HEK293 (cell line): ENCODE results near the gene TIMM21.

ENCODE experiments used
- CTCF ChIA-PET: fragments of 350-600 bp; formaldehyde crosslinking; extraction: SDS; loops from one replicate; lab custom pipeline; 2021; ENCODE audit warnings: antibody characterized with exemption; lab: Yijun Ruan, JAX
- POLR2A ChIA-PET: fragments of 300-600 bp; formaldehyde crosslinking; extraction: SDS; loops from one replicate; lab custom pipeline; 2020; ENCODE audit warnings: antibody characterized with exemption, inconsistent platforms; lab: Yijun Ruan, JAX
- H3K27ac ChIP-seq: fragments of 200-500 bp; sonication (Bioruptor generic); 2 replicates; pipeline ENCODE4 v1.5.1; 2014; ENCODE audit warnings: low read depth, low read length, control low read depth, inconsistent platforms; ENCODE audit errors: extremely low read depth
- H3K36me3 ChIP-seq, 2 experiments: fragments of 200-500 bp in 1 of 2; sonication (Bioruptor generic) in 1 of 2; 1 replicate in 1 of 2; 2 replicates in 1 of 2; pipeline ENCODE4 v1.5.1; 2014 to 2017; ENCODE audit warnings: inconsistent platforms in 2 of 2, low read length in 2 of 2; ENCODE audit not compliant: control insufficient read depth in 2 of 2, insufficient read depth in 1 of 2
- H3K4me1 ChIP-seq: fragments of 200-500 bp; sonication (Bioruptor generic); 2 replicates; pipeline ENCODE4 v1.5.1; 2014; ENCODE audit warnings: mild to moderate bottlenecking, low read length, inconsistent platforms; ENCODE audit not compliant: control insufficient read depth, insufficient read depth
- H3K4me3 ChIP-seq: 2 replicates; pipeline ENCODE4 v1.5.1; 2011; ENCODE audit warnings: low read depth, mild to moderate bottlenecking, control low read depth, low read length, moderate library complexity
- H3K9me3 ChIP-seq: fragments of 200-500 bp; sonication (Bioruptor generic); 2 replicates; pipeline ENCODE4 v1.5.1; 2014; ENCODE audit warnings: low read depth, low read length, inconsistent platforms; ENCODE audit not compliant: control insufficient read depth, insufficient read depth
- GLI4 ChIP-seq: fragments of 450-650 bp; formaldehyde crosslinking; IDR thresholded peaks from 2 replicates; pipeline ENCODE4 v1.5.1; 2016; ENCODE audit warnings: missing biosample characterization, missing genetic modification characterization
- PATZ1 ChIP-seq: fragments of 450-650 bp; formaldehyde crosslinking; IDR thresholded peaks from 2 replicates; pipeline ENCODE4 v1.5.1; 2016; ENCODE audit warnings: missing biosample characterization, missing genetic modification characterization
- YY2 ChIP-seq: fragments of 450-650 bp; formaldehyde crosslinking; IDR thresholded peaks from 2 replicates; pipeline ENCODE4 v1.5.1; 2016; ENCODE audit warnings: missing biosample characterization, missing genetic modification characterization
- ZBTB11 ChIP-seq: fragments of 450-650 bp; formaldehyde crosslinking; conservative IDR thresholded peaks from 2 replicates; pipeline ENCODE4 v1.5.1; 2016; ENCODE audit warnings: low read depth, missing biosample characterization, missing genetic modification characterization
- ZNF112 ChIP-seq: fragments of 450-650 bp; formaldehyde crosslinking; IDR thresholded peaks from 2 replicates; pipeline ENCODE4 v1.5.0; 2017; ENCODE audit warnings: missing biosample characterization, missing genetic modification characterization
- ZNF157 ChIP-seq: fragments of 450-650 bp; formaldehyde crosslinking; IDR thresholded peaks from 2 replicates; pipeline ENCODE4 v1.5.1; 2016; ENCODE audit warnings: missing biosample characterization, missing genetic modification characterization
- ZNF274 ChIP-seq, 2 experiments: fragments of 200-500 bp in 1 of 2; fragments of 450-650 bp in 1 of 2; sonication (Bioruptor generic) in 1 of 2; formaldehyde crosslinking in 1 of 2; IDR thresholded peaks; 2 replicates each; pipeline versions ENCODE4 v1.5.1 to v1.6.1; 2014 to 2016; ENCODE audit warnings: borderline replicate concordance in 1 of 2, inconsistent platforms in 1 of 2, low read length in 1 of 2, missing biosample characterization in 1 of 2, missing genetic modification characterization in 1 of 2
- ZNF280C ChIP-seq: fragments of 450-650 bp; formaldehyde crosslinking; IDR thresholded peaks from 2 replicates; pipeline ENCODE4 v1.5.1; 2016; ENCODE audit warnings: missing biosample characterization, missing genetic modification characterization
- ZNF561 ChIP-seq: fragments of 450-650 bp; IDR thresholded peaks from 2 replicates; pipeline ENCODE4 v1.5.1; 2018; ENCODE audit warnings: missing biosample characterization, missing genetic modification characterization, borderline replicate concordance
- ZNF600 ChIP-seq: fragments of 450-650 bp; formaldehyde crosslinking; IDR thresholded peaks from 2 replicates; pipeline ENCODE4 v1.5.1; 2016; ENCODE audit warnings: missing biosample characterization, missing genetic modification characterization
- ZNF707 ChIP-seq: fragments of 450-650 bp; formaldehyde crosslinking; IDR thresholded peaks from 2 replicates; pipeline ENCODE4 v1.5.1; 2016; ENCODE audit warnings: missing biosample characterization, missing genetic modification characterization
- ZNF777 ChIP-seq: fragments of 450-650 bp; formaldehyde crosslinking; IDR thresholded peaks from 2 replicates; pipeline ENCODE4 v1.5.1; 2017; ENCODE audit warnings: missing biosample characterization, missing genetic modification characterization, borderline replicate concordance
- ZNF830 ChIP-seq: fragments of 450-650 bp; IDR thresholded peaks from 2 replicates; pipeline ENCODE4 v1.5.0; 2018; ENCODE audit warnings: missing biosample characterization, missing genetic modification characterization, low read depth, mild to moderate bottlenecking, moderate library complexity
- TF ChIP-seq, protein P1 (sequence below): fragments of 450-650 bp; formaldehyde crosslinking; IDR thresholded peaks from 2 replicates; pipeline ENCODE4 v1.5.1; 2016; ENCODE audit warnings: missing biosample characterization, missing genetic modification characterization
- TF ChIP-seq, protein P2 (sequence below): fragments of 450-650 bp; formaldehyde crosslinking; IDR thresholded peaks from 2 replicates; pipeline ENCODE4 v1.5.1; 2017; ENCODE audit warnings: missing biosample characterization, missing genetic modification characterization

Gene TIMM21

DNA sequence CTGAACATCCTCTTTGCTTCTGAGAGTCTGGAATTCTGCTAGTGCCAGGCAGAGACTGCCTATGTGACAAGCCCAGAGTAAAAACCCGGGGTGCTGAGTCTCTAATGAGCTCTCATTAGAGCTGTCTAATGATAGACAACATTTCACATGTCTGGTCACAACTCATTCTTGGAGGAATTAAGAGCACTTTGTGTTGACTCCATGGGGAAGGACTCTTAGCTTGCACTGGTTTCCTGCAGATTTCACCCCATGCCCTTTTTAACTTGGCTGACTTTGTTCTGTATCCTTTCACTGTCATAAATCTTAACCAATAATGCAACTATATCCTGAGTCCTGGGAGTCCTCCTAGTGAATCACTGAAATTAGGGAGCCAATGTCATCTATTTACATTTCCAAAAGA, 34.2 kb upstream of the TIMM21 start (continued):
- TF ChIP-seq ZNF777 (no peak), ZNF830 (tag by site-specific recombination) (no peak), ZNF600 (tag by site-specific recombination) (no peak), ZNF707 (no peak), ZBTB11 (tag by site-specific recombination) (no peak), GLI4 (tag by site-specific recombination) (no peak)
- TF ChIP-seq, protein P1, sequence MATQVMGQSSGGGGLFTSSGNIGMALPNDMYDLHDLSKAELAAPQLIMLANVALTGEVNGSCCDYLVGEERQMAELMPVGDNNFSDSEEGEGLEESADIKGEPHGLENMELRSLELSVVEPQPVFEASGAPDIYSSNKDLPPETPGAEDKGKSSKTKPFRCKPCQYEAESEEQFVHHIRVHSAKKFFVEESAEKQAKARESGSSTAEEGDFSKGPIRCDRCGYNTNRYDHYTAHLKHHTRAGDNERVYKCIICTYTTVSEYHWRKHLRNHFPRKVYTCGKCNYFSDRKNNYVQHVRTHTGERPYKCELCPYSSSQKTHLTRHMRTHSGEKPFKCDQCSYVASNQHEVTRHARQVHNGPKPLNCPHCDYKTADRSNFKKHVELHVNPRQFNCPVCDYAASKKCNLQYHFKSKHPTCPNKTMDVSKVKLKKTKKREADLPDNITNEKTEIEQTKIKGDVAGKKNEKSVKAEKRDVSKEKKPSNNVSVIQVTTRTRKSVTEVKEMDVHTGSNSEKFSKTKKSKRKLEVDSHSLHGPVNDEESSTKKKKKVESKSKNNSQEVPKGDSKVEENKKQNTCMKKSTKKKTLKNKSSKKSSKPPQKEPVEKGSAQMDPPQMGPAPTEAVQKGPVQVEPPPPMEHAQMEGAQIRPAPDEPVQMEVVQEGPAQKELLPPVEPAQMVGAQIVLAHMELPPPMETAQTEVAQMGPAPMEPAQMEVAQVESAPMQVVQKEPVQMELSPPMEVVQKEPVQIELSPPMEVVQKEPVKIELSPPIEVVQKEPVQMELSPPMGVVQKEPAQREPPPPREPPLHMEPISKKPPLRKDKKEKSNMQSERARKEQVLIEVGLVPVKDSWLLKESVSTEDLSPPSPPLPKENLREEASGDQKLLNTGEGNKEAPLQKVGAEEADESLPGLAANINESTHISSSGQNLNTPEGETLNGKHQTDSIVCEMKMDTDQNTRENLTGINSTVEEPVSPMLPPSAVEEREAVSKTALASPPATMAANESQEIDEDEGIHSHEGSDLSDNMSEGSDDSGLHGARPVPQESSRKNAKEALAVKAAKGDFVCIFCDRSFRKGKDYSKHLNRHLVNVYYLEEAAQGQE (tag by site-specific recombination): no peak

DNA sequence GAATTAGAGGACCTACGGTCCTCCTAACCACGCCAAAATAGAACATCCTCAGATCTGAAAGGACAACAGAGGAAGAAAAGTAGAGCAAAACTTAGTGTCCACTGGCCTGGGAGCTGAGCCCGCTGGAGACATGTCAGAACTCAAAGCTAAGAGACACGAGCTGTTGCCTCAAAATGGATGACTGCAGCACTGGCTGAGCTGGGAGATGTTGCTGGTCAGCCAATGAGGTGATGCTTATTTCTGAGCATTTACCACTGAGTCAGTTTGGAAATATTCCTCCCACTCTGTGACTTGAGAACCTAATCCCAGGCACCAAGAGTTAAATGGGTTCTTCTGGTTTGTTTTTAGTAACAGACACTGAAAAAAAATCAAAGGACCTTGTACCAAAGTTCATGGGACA, 33.3 kb upstream of the TIMM21 start:
- no peak overlapping the region for H3K27ac ChIP-seq
- no peaks in the 10 kb centered on the region for H3K36me3 ChIP-seq
- H3K4me1 ChIP-seq: no peaks in the 10 kb centered on the region
- ChIA-PET CTCF (interaction anchor here (0.5 to 0.7 kb wide), 2 partner anchors 13 to 74 kb away, joined by 3 to 4 read pairs; no protein-coding TSS in a partner anchor), POLR2A (no interaction called here)
- no peaks in the 10 kb centered on the region for H3K9me3 ChIP-seq
- H3K4me3 ChIP-seq: no peak overlapping the region
- TF ChIP-seq ZNF280C (tag by site-specific recombination) (no peak), ZNF157 (no peak), ZNF112 (tag by site-specific recombination) (no peak), ZNF274 (IDR thresholded peaks at IDR 0.05; ENCODE audit: low read length) (no peak), ZNF274 (tag by site-specific recombination; IDR thresholded peaks at IDR 0.05; ENCODE audit: borderline replicate concordance) (no peak), ZNF561 (tag by site-specific recombination) (no peak), PATZ1 (tag by site-specific recombination) (no peak), YY2 (tag by site-specific recombination) (no peak)
- TF ChIP-seq, protein P2, sequence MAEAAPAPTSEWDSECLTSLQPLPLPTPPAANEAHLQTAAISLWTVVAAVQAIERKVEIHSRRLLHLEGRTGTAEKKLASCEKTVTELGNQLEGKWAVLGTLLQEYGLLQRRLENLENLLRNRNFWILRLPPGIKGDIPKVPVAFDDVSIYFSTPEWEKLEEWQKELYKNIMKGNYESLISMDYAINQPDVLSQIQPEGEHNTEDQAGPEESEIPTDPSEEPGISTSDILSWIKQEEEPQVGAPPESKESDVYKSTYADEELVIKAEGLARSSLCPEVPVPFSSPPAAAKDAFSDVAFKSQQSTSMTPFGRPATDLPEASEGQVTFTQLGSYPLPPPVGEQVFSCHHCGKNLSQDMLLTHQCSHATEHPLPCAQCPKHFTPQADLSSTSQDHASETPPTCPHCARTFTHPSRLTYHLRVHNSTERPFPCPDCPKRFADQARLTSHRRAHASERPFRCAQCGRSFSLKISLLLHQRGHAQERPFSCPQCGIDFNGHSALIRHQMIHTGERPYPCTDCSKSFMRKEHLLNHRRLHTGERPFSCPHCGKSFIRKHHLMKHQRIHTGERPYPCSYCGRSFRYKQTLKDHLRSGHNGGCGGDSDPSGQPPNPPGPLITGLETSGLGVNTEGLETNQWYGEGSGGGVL: no peak
